ENCODE measurements around the gene CAMK2D. TPM values are rescaled to one million over a fixed set of nuclear protein-coding genes. Genes with fewer than 3 reads are reported as not detected.

The CAMK2D gene
- total RNA-seq, 1 donor = 207 TPM

- no peak for DNase-seq (ENCODE audit: insufficient read length, low spot score, missing footprints)
- H3K27ac ChIP-seq (ENCODE audit: low read depth, low read length) = no peak overlapping the region
- H3K4me2 ChIP-seq (ENCODE audit: insufficient read depth, low read length) = peak overlapping the region; percentile 11
- peaks cover 10% of the 10 kb centered on the region for H3K36me3 ChIP-seq (ENCODE audit: insufficient read depth, low read length)
- TF ChIP-seq CTCF (IDR thresholded peaks at IDR 0.05; ENCODE audit: extremely low read depth, low read depth, low read length) = no peak
- H3K79me2 ChIP-seq (ENCODE audit: insufficient read depth, low read length) = peaks cover 41% of the 10 kb centered on the region
- no peaks in the 10 kb centered on the region for H4K20me1 ChIP-seq (ENCODE audit: insufficient read depth, low read length)
- H3K4me1 ChIP-seq (ENCODE audit: insufficient read depth, low read length) = peaks cover 2% of the 10 kb centered on the region
- H3K9me3 ChIP-seq (ENCODE audit: low read depth, low read length) = no peaks in the 10 kb centered on the region
- H3K27me3 ChIP-seq (ENCODE audit: insufficient read depth, low read length) = no peaks in the 10 kb centered on the region
- no peak overlapping the region for H3K4me3 ChIP-seq (ENCODE audit: insufficient read depth, low read length)
- no peak overlapping the region for H2AFZ ChIP-seq (ENCODE audit: low read length)
These were observed 205.0 kb downstream of the CAMK2D start for GRCh38 chr4:113556382-113557134.

- no peak for DNase-seq (ENCODE audit: insufficient read length, low spot score, missing footprints)
- no peaks in the 10 kb centered on the region for H3K9me3 ChIP-seq (ENCODE audit: low read depth, low read length)
- no peak for TF ChIP-seq CTCF (IDR thresholded peaks at IDR 0.05; ENCODE audit: extremely low read depth, low read depth, low read length)
These were observed 205.7 kb downstream of the CAMK2D start for GRCh38 chr4:113555868-113556267.

GRCh38 chr4:113553082-113553481 is 208.5 kb downstream of the CAMK2D start:
- no peak overlapping the region for H2AFZ ChIP-seq (ENCODE audit: low read length)
- H3K27ac ChIP-seq (ENCODE audit: low read depth, low read length) = no peak overlapping the region
- H4K20me1 ChIP-seq (ENCODE audit: insufficient read depth, low read length) = no peaks in the 10 kb centered on the region
- no peak overlapping the region for H3K4me3 ChIP-seq (ENCODE audit: insufficient read depth, low read length)
- peaks cover 5% of the 10 kb centered on the region for H3K4me1 ChIP-seq (ENCODE audit: insufficient read depth, low read length)
- peaks cover 22% of the 10 kb centered on the region for H3K36me3 ChIP-seq (ENCODE audit: insufficient read depth, low read length)
- DNase-seq (ENCODE audit: insufficient read length, low spot score, missing footprints) = no peak
- no peaks in the 10 kb centered on the region for H3K27me3 ChIP-seq (ENCODE audit: insufficient read depth, low read length)
- no peak for TF ChIP-seq CTCF (IDR thresholded peaks at IDR 0.05; ENCODE audit: extremely low read depth, low read depth, low read length)
- H3K79me2 ChIP-seq (ENCODE audit: insufficient read depth, low read length) = peaks cover 33% of the 10 kb centered on the region
- H3K9me3 ChIP-seq (ENCODE audit: low read depth, low read length) = no peaks in the 10 kb centered on the region
- no peak overlapping the region for H3K4me2 ChIP-seq (ENCODE audit: insufficient read depth, low read length)

More at GRCh38 chr4:113555868-113556267, 205.7 kb downstream of the CAMK2D start:
- Histone ChIP-seq H3K36me3 (ENCODE audit: insufficient read depth, low read length) (peaks cover 17% of the 10 kb centered on the region), H3K27ac (ENCODE audit: low read depth, low read length) (no peak overlapping the region), H3K4me3 (ENCODE audit: insufficient read depth, low read length) (no peak overlapping the region), H3K4me1 (ENCODE audit: insufficient read depth, low read length) (peaks cover 2% of the 10 kb centered on the region), H3K27me3 (ENCODE audit: insufficient read depth, low read length) (no peaks in the 10 kb centered on the region), H4K20me1 (ENCODE audit: insufficient read depth, low read length) (no peaks in the 10 kb centered on the region), H2AFZ (ENCODE audit: low read length) (no peak overlapping the region), H3K79me2 (ENCODE audit: insufficient read depth, low read length) (peaks cover 37% of the 10 kb centered on the region), H3K4me2 (ENCODE audit: insufficient read depth, low read length) (peak overlapping the region; percentile 11)

- Histone ChIP-seq H4K20me1 (ENCODE audit: insufficient read depth, low read length) (no peaks in the 10 kb centered on the region), H3K79me2 (ENCODE audit: insufficient read depth, low read length) (peaks cover 13% of the 10 kb centered on the region), H3K9me3 (ENCODE audit: low read depth, low read length) (no peaks in the 10 kb centered on the region), H2AFZ (ENCODE audit: low read length) (no peak overlapping the region), H3K4me1 (ENCODE audit: insufficient read depth, low read length) (peaks cover 13% of the 10 kb centered on the region), H3K4me3 (ENCODE audit: insufficient read depth, low read length) (no peak overlapping the region), H3K4me2 (ENCODE audit: insufficient read depth, low read length) (no peak overlapping the region), H3K36me3 (ENCODE audit: insufficient read depth, low read length) (peaks cover 26% of the 10 kb centered on the region), H3K27ac (ENCODE audit: low read depth, low read length) (no peak overlapping the region), H3K27me3 (ENCODE audit: insufficient read depth, low read length) (no peaks in the 10 kb centered on the region)
- TF ChIP-seq CTCF (IDR thresholded peaks at IDR 0.05; ENCODE audit: extremely low read depth, low read depth, low read length) = no peak
- DNase-seq (ENCODE audit: insufficient read length, low spot score, missing footprints) = no peak
These were observed 211.0 kb downstream of the CAMK2D start for GRCh38 chr4:113550510-113550909.

Data from osteoblast (primary cell).